Lower leg skin (tissue), 3 donors: ENCODE results near the gene CCDC88B.

Experiments used
- CTCF ChIP-seq, 3 donors: fragments of 450-650 bp; IDR thresholded peaks; one replicate each; pipeline ENCODE4 v1.5.1; 2016; ENCODE audit warnings: antibody characterized with exemption in 3 of 3, mild to moderate bottlenecking in 3 of 3, moderate library complexity in 2 of 3
- POLR2A ChIP-seq, 2 donors: fragments of 450-650 bp; IDR thresholded peaks; one replicate each; pipeline ENCODE4 v1.6.1; 2016 to 2017; ENCODE audit warnings: antibody characterized with exemption in 2 of 2, mild to moderate bottlenecking in 1 of 2, moderate library complexity in 1 of 2

GRCh38 chr11:64355078-64355940, 15.3 kb downstream of the CCDC88B start:
- TF ChIP-seq CTCF (IDR thresholded peaks at IDR 0.05) (peak in 1 of 3 donors; percentile 19), POLR2A (IDR thresholded peaks at IDR 0.05) (no peak)
